Upper lobe of right lung (tissue), 1 donor: Measurements from ENCODE around the gene CDH3. TPM values are rescaled to one million over a fixed set of nuclear protein-coding genes. Genes with fewer than 3 reads are reported as not detected.

Experiments
- ATAC-seq: fragments of 200-7000 bp; cut with Tn5 transposase; one replicate; pipeline ENCODE4 v1.9.1; 2020; ENCODE audit warnings: mild to moderate bottlenecking, moderate library complexity
- DNase-seq: peaks from one replicate; pipeline ENCODE4 v3.0.0-alpha.2; 2020
- H3K27ac ChIP-seq: fragments of 200-600 bp; one replicate; pipeline ENCODE4 v1.8.0; 2022
- H3K27me3 ChIP-seq: fragments of 200-600 bp; one replicate; pipeline ENCODE4 v1.8.0; 2022; ENCODE audit warnings: mild to moderate bottlenecking
- H3K36me3 ChIP-seq: fragments of 200-600 bp; one replicate; pipeline ENCODE4 v1.8.0; 2022
- H3K4me1 ChIP-seq: fragments of 200-600 bp; one replicate; pipeline ENCODE4 v1.8.0; 2022
- H3K4me3 ChIP-seq: fragments of 200-600 bp; one replicate; pipeline ENCODE4 v1.8.0; 2022; ENCODE audit warnings: mild to moderate bottlenecking
- H3K9me3 ChIP-seq: fragments of 200-600 bp; one replicate; pipeline ENCODE4 v1.8.0; 2022
- CTCF ChIP-seq: fragments of 200-600 bp; IDR thresholded peaks from one replicate; pipeline ENCODE4 v1.8.0; 2022; ENCODE audit warnings: antibody characterized with exemption
- intact Hi-C: fragments of 100-400 bp; cut with DNase I; formaldehyde crosslinking; loops from one replicate; pipeline ENCODE4 v1.11.0; 2022
- total RNA-seq: library from RNA; stranded (reverse); fragmentation: NEBNext Ultra II Directional; extraction: Animal tissue kit (Norgen Biotek cat#: 25700); gene quantifications from one replicate; pipeline ENCODE4 v1.2.1, GENCODE V29; 2021
- donor health status: DM: no; HTN: yes; CAD: no; lungs with severe emphysema.

Gene CDH3
- total RNA-seq, 1 donor from 2014 or later: 9.6 TPM

GRCh38 chr16:68643227-68643626, 1.9 kb upstream of the CDH3 start:
- Histone ChIP-seq H3K4me3 (no peak overlapping the region), H3K27ac (no peak overlapping the region), H3K36me3 (no peaks in the 10 kb centered on the region), H3K27me3 (peaks cover 44% of the 10 kb centered on the region), H3K4me1 (peaks cover 20% of the 10 kb centered on the region), H3K9me3 (no peaks in the 10 kb centered on the region)
- no peak for TF ChIP-seq CTCF
- no peak for ATAC-seq
- intact Hi-C loops: no loop called here
- no peak for DNase-seq

- DNase-seq (no peak), ATAC-seq (no peak)
Measured at GRCh38 chr16:68643847-68644246, 1.3 kb upstream of the CDH3 start.

GRCh38 chr16:68644296-68644695, 814 bp upstream of the CDH3 start:
- H3K27ac ChIP-seq: no peak overlapping the region

More at GRCh38 chr16:68643847-68644246, 1.3 kb upstream of the CDH3 start:
- H3K27ac ChIP-seq: no peak overlapping the region
- peaks cover 20% of the 10 kb centered on the region for H3K4me1 ChIP-seq
- intact Hi-C loops: no loop called here
- H3K27me3 ChIP-seq: peaks cover 46% of the 10 kb centered on the region
- no peaks in the 10 kb centered on the region for H3K36me3 ChIP-seq
- TF ChIP-seq CTCF: no peak
- no peaks in the 10 kb centered on the region for H3K9me3 ChIP-seq
- no peak overlapping the region for H3K4me3 ChIP-seq

GRCh38 chr16:68645494-68646388, 631 bp downstream of the CDH3 start:
- Histone ChIP-seq H3K27me3 (peaks cover 53% of the 10 kb centered on the region), H3K27ac (no peak overlapping the region), H3K4me3 (peak overlapping the region; percentile 48), H3K4me1 (peaks cover 20% of the 10 kb centered on the region), H3K36me3 (no peaks in the 10 kb centered on the region), H3K9me3 (no peaks in the 10 kb centered on the region)
- TF ChIP-seq CTCF: no peak
- intact Hi-C loops: no loop called here
- DNase-seq: peak; percentile 67
- peak; percentile 50 for ATAC-seq

More at GRCh38 chr16:68644296-68644695, 814 bp upstream of the CDH3 start:
- Histone ChIP-seq H3K27me3 (peaks cover 46% of the 10 kb centered on the region), H3K36me3 (no peaks in the 10 kb centered on the region), H3K9me3 (no peaks in the 10 kb centered on the region), H3K4me3 (no peak overlapping the region), H3K4me1 (peaks cover 20% of the 10 kb centered on the region)
- DNase-seq (no peak), ATAC-seq (no peak)
- intact Hi-C loops: no loop called here
- no peak for TF ChIP-seq CTCF

GRCh38 chr16:68646953-68647659, 2.0 kb downstream of the CDH3 start:
- TF ChIP-seq CTCF: no peak
- H3K27me3 ChIP-seq: peaks cover 53% of the 10 kb centered on the region
- H3K27ac ChIP-seq: no peak overlapping the region
- no peak overlapping the region for H3K4me3 ChIP-seq
- ATAC-seq (no peak), DNase-seq (no peak)
- intact Hi-C loops: no loop called here
- H3K4me1 ChIP-seq: peaks cover 18% of the 10 kb centered on the region
- H3K9me3 ChIP-seq: no peaks in the 10 kb centered on the region
- H3K36me3 ChIP-seq: no peaks in the 10 kb centered on the region
